Right atrium auricular region (tissue), 2 donors: ENCODE results near the gene AMPD2. TPM values are rescaled to one million over a fixed set of nuclear protein-coding genes. Genes with fewer than 3 reads are reported as not detected.
"Not testable (repeated sequence)": the region's sequence is repeated elsewhere in the genome, so short reads cannot be mapped to it uniquely, and the experiment has no call there.

Experiments
- DNase-seq: peaks from one replicate; pipeline ENCODE4 v3.0.0-alpha.2; 2019; ENCODE audit warnings: low spot score
- H3K27ac ChIP-seq, 2 donors: fragments of 200-600 bp; sonication (generic); 1 replicate in 1 of 2; 2 replicates in 1 of 2; pipeline ENCODE4 v1.5.1; 2016 to 2019
- H3K27me3 ChIP-seq, 2 donors: fragments of 200-600 bp; sonication (generic); one replicate each; pipeline versions ENCODE4 v1.5.1 to v1.6.0; 2017 to 2019
- H3K36me3 ChIP-seq: fragments of 200-600 bp; sonication (generic); one replicate; pipeline ENCODE4 v1.5.1; 2016
- H3K4me1 ChIP-seq, 2 donors: fragments of 200-600 bp; sonication (generic); one replicate each; pipeline versions ENCODE4 v1.5.1 to v1.6.0; 2017 to 2019
- H3K4me3 ChIP-seq, 2 donors: fragments of 200-600 bp; sonication (generic); 1 replicate in 1 of 2; 2 replicates in 1 of 2; pipeline ENCODE4 v1.5.1; 2017 to 2019; ENCODE audit warnings: mild to moderate bottlenecking in 1 of 2, moderate library complexity in 1 of 2
- H3K9me3 ChIP-seq, 2 donors: fragments of 200-600 bp; sonication (generic); one replicate each; pipeline ENCODE4 v1.5.1; 2019
- CTCF ChIP-seq, 2 donors: fragments of 200-600 bp; sonication (generic); IDR thresholded peaks; one replicate each; pipeline ENCODE4 v1.5.1; 2019; ENCODE audit warnings: antibody characterized with exemption in 2 of 2
- total RNA-seq, 2 donors: library from RNA; depleted of rRNA; stranded (reverse); fragments of >200 nt; gene quantifications; one replicate each; pipeline ENCODE4 v1.1.0, GENCODE V29; 2016

Gene AMPD2
- total RNA-seq, 2 donors from 2014 or later = 16.1 to 17.9 TPM

- Histone ChIP-seq H3K4me1 (peaks cover 0 to 18% of the 10 kb centered on the region in 2 donors), H3K27me3 (no peaks in the 10 kb centered on the region), H3K9me3 (no peaks in the 10 kb centered on the region), H3K36me3 (peaks cover 18% of the 10 kb centered on the region), H3K27ac (no peak overlapping the region), H3K4me3 (no peak overlapping the region)
- peak; percentile 57 for DNase-seq
- no peak for TF ChIP-seq CTCF (IDR thresholded peaks at IDR 0.05)
Measured at GRCh38 chr1:109657395-109657794, 37.8 kb downstream of the AMPD2 start.

- TF ChIP-seq CTCF (IDR thresholded peaks at IDR 0.05) = no peak
- Histone ChIP-seq H3K4me1 (peaks cover 0 to 18% of the 10 kb centered on the region in 2 donors), H3K4me3 (no peak overlapping the region), H3K9me3 (no peaks in the 10 kb centered on the region), H3K27ac (no peak overlapping the region), H3K27me3 (no peaks in the 10 kb centered on the region), H3K36me3 (peaks cover 18% of the 10 kb centered on the region)
- DNase-seq = peak; percentile 28
Measured at GRCh38 chr1:109657970-109658369, 38.3 kb downstream of the AMPD2 start.

DNA sequence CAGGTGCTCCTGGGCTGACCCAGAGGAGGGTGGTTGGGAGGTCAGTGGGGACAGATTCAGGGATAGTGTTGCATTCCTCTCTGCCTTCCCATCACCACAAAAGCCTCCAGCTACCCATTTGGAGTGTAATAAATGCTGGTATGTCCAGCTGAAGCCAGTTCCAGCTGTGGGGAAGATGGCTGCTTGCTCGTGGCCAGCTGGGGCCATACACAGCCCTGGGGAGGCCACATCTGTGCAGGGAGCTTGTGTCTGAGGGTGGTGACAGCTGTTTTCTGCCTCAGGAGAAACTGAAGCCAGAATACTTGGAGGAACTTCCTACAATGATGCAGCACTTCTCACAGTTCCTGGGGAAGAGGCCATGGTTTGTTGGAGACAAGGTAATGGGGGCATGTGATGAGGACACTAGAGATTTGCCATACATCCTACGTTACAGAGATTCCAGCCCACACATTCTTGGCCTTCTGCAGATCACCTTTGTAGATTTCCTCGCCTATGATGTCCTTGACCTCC, 39.0 kb downstream of the AMPD2 start:
- Histone ChIP-seq H3K27me3 (no peaks in the 10 kb centered on the region), H3K9me3 (no peaks in the 10 kb centered on the region), H3K36me3 (peaks cover 18% of the 10 kb centered on the region), H3K4me3 (no peak overlapping the region), H3K4me1 (peaks cover 0 to 18% of the 10 kb centered on the region in 2 donors), H3K27ac (no peak overlapping the region)
- TF ChIP-seq CTCF (IDR thresholded peaks at IDR 0.05) = no peak
- DNase-seq = peak; percentile 50

DNA sequence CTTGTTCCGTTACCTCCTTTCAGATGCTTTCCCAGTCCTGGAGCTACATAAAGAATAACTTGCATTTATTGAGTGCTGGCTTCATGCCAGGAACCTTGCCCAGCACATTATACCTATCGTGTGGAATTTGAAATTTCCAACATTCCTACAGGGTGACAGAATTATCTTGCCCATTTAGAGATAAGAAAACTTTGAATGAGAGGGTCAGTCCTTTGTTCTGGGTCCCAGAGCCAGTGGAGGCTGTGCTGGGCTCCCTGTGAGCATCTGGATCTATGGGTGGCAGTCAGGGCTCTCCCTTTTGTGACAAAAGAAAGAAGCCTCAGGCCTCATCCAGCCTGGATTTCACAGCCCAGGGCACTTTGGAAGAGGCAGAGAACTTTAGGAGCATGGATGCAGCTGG, 39.5 kb downstream of the AMPD2 start:
- Histone ChIP-seq H3K27ac (no peak overlapping the region), H3K4me1 (peaks cover 0 to 18% of the 10 kb centered on the region in 2 donors), H3K27me3 (no peaks in the 10 kb centered on the region), H3K4me3 (no peak overlapping the region), H3K9me3 (no peaks in the 10 kb centered on the region), H3K36me3 (peaks cover 18% of the 10 kb centered on the region)
- TF ChIP-seq CTCF (IDR thresholded peaks at IDR 0.05) = no peak
- peak; percentile 30 for DNase-seq

DNA sequence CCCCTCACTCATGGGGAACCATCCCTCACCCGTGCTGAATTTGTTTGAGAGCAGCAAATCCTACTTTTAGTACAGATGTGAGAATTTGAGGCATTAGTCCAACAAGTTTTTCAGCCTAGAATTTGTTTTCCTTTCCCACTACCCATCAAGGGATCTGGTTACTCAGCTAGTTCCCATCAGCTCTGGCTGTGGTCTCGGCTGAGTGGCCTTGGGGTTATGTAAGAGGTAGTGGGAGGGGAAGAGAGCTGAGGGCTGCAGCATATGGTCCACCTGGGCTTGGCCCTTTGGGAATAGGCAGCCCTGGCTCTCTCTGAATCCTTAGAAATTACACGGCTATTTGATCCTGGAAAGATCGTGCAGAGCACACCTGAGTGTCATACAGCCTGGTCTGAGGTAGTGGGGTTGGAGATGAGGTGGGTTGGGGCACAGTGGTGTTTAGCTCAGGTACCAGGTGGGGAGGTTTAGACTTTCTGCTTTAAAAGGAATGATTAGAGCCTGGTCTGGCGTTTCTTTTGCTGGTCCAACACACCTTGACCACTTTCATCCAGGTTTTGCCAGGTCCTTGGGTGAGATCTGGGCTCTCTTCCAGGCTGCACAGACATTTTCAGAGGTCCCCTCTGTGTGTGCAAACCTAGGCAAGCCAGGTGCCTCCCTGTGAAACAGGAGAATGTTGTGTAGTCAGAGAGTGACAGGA, 40.5 kb downstream of the AMPD2 start:
- no peak overlapping the region for H3K27ac ChIP-seq
- peaks cover 0 to 10% of the 10 kb centered on the region in 2 donors for H3K4me1 ChIP-seq
- peak; percentile 46 for DNase-seq
- no peaks in the 10 kb centered on the region for H3K27me3 ChIP-seq
- no peak for TF ChIP-seq CTCF (IDR thresholded peaks at IDR 0.05)
- H3K36me3 ChIP-seq = peaks cover 18% of the 10 kb centered on the region
- no peak overlapping the region for H3K4me3 ChIP-seq
- H3K9me3 ChIP-seq = no peaks in the 10 kb centered on the region

GRCh38 chr1:109660691-109661026, 41.0 kb downstream of the AMPD2 start:
- not testable (repeated sequence) for H3K9me3 ChIP-seq, H3K27me3 ChIP-seq, H3K4me1 ChIP-seq, H3K4me3 ChIP-seq, H3K27ac ChIP-seq, DNase-seq
- peaks cover 18% of the 10 kb centered on the region for H3K36me3 ChIP-seq
